Activated naive CD8-positive, alpha-beta T cell treated with anti-CD3 and anti-CD28 coated beads, Interleukin-2, amount 50 U/mL, for 16 hours (primary cell): Measurements from ENCODE around the gene NLE1.
A peak's percentile ranks its signal among the peaks of the same experiment; 100 is the strongest.
"Not testable (repeated sequence)": the region's sequence is repeated elsewhere in the genome, so short reads cannot be mapped to it uniquely, and the experiment has no call there.

Source experiments
- DNase-seq: peaks from one replicate; pipeline ENCODE4 v3.0.0-alpha.2; 2020; ENCODE audit warnings: low read depth, low spot score

The NLE1 gene

GRCh38 chr17:35141681-35142466, at the start of gene NLE1:
Gene NLE1, minus strand, starts transcription at chr17:35142303. Its CDS starts 28 bp downstream, at chr17:35142275.
- peak; percentile 77 for DNase-seq

DNA sequence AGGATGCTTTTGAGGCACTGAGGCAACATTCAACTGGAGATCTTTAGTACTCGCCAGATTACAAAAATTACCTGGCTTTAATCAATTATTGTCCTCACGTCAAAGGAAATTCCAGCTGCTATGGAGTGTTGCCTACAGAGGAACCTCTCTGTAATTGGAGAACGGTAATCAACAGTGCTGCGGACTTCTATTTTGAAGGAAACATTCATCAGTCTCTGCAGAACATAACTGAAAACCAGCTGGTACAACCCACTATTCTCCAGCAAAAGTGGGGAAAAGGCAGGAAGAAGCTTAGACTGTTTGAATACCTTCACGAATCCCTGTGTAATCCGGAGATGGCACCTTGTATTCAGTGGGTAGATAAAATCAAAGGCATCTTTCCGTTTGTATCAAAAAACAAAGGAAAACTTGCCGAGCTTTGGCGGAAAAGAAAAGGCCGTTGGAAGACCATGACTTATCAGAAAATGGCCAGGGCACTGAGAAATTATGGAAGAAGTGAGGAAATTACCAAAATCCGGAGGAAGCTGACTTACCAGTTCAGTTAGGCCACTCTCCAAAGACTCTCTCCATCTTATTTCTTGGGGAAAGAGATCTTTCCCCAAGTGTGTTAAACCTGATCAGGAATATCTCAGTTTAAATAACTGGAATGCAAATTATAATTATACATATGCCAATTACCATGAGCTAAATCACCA, 49.0 kb upstream of the NLE1 start:
- DNase-seq: no peak

- no peak for DNase-seq
These were observed 47.2 kb upstream of the NLE1 start for GRCh38 chr17:35189291-35189690.

- DNase-seq: no peak
These were observed 46.0 kb upstream of the NLE1 start for GRCh38 chr17:35188111-35188510.

- DNase-seq: no peak
These were observed 45.4 kb upstream of the NLE1 start for GRCh38 chr17:35187481-35187880.

DNA sequence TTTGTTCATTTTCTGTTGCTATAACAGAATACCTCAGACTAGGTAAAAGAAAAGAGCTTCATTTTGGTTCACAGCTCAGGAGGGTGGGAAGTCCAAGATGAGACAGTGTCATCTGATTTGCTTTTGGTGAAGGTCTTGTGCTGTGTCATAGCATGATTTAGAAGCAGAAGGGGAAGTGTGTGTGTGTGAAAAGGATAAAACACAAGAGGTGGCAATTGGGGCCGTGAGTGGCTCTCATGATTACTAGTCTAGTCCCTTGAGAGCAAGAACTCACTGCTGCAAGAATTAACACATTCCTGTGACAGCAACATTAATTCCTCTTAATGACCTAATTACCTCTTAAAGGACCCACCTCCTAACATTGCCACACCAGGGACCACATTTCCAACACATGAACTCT, 43.7 kb upstream of the NLE1 start:
- no peak for DNase-seq

DNA sequence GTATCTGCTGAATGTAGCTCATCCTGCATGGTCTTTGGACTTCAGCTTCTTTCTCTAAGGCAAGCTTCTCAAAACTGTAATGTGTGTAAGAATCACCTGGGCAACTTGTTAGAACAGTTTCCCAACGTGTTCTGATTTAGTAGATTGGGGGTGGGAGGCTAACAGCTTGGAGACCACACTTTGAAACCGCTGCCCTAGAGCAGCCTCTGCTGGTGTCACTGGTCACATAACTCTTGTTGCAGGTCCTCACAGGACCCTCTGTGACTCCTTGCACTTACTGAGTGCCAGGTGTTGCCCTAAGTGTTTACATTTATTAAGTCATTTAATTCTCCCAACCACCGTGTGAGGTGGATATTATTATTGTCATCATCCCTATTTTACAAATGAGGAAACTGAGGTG, 42.2 kb upstream of the NLE1 start:
- DNase-seq: no peak

GRCh38 chr17:35183332-35183731, 41.2 kb upstream of the NLE1 start:
- no peak for DNase-seq

GRCh38 chr17:35179379-35179778, 37.3 kb upstream of the NLE1 start:
- not testable (repeated sequence) for DNase-seq

GRCh38 chr17:35176897-35177296, 34.8 kb upstream of the NLE1 start:
- DNase-seq: no peak

DNA sequence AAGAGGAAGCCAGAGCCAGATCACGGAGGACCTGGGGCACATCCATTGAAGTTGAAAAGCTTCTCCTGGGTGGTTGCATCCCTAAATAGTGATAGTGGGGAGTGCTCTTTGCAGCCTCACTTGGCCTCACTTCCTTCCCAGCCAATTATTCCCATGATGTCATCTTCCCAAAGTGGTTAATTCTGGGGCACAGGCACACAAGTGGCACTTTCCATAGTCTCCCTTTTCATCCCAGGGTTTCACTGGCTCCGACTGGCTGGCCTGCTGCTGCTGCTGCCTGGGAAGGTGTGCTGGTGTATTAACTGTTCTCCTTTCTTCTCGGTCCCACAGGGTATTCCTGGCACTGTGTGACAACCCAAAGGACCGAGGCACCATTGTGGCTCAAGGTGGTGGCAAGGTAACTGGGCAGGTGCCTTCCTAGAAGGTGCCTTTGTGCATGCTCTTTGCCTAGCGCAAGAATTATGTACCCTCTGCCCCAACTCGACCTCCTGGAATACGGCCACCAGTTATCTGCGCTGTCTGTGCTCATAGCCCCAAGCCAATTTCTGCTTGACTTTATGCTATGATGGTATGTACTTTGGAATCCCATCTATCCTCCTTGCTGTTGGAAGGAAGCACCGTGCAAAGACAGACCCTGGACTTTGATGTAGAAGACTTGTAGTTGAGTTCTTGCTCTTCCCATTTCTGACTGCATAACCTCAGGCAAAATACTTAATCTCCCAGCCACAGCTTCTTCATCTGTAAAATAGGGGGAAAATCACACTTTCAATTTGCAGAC, 33.7 kb upstream of the NLE1 start:
- DNase-seq: no peak

- no peak for DNase-seq
These were observed 32.8 kb upstream of the NLE1 start for GRCh38 chr17:35174835-35175334.

DNA sequence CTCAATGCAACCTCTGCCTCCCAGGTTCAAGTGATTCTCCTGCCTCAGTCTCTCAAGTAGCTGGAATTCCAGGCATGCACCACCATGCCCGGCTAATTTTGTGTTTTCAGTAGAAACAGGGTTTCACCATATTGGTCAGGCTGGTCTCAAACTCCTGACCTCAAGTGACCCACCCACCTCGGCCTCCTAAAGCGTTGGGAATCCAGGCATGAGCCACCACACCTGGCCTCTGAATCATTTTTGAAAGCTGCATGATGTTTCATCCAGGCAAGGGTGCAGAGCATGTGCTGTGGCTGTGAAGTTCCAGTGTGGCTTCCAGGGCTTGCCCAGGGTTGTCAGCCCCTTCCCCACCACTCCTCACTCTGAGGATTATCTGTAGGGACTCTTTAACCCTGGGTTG, 30.2 kb upstream of the NLE1 start:
- not testable (repeated sequence) for DNase-seq

DNA sequence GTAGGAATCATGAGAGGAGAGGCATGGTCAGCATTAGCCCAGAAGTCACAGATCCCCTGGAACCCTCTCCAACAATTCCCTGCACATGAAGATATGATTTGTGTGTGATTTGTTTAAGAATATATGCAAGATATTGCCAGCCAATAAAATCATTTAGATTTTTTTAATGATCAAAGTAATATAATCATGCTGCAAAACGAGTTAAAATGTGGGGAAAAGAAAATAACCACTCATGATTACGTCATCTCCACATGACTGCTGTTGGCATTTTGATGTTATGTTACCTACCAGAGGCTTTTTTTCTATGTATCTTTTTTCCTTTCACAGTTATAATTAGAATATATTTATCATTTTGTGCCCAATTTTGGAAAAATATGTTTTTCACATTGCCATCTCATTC, 29.7 kb upstream of the NLE1 start:
- no peak for DNase-seq

GRCh38 chr17:35170968-35171771, 29.1 kb upstream of the NLE1 start:
- no peak for DNase-seq

- DNase-seq: no peak
These were observed 27.8 kb upstream of the NLE1 start for GRCh38 chr17:35169835-35170363.

- no peak for DNase-seq
These were observed 25.6 kb upstream of the NLE1 start for GRCh38 chr17:35167666-35168065.

DNA sequence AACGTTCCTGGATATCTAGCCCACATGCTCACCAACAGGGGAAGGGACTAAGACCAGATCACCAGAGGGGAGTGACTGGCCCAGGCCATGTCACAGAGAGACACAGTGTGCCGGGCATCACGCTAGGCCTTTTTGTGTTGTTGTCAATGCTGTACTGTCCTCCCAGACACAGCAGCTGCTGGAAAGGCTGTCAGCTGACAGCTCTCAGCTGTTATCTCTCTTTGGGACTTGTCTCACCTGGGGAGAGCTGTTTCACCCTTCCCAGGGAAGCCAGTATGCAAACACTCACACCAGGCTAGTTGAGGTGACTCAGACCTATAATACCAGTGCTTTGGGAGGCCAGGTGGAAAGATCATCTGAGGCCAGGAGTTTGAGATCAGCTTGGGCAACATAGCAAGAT, 24.9 kb upstream of the NLE1 start:
- no peak for DNase-seq

GRCh38 chr17:35166526-35166925, 24.4 kb upstream of the NLE1 start:
- no peak for DNase-seq

GRCh38 chr17:35164716-35165115, 22.6 kb upstream of the NLE1 start:
- no peak for DNase-seq

DNA sequence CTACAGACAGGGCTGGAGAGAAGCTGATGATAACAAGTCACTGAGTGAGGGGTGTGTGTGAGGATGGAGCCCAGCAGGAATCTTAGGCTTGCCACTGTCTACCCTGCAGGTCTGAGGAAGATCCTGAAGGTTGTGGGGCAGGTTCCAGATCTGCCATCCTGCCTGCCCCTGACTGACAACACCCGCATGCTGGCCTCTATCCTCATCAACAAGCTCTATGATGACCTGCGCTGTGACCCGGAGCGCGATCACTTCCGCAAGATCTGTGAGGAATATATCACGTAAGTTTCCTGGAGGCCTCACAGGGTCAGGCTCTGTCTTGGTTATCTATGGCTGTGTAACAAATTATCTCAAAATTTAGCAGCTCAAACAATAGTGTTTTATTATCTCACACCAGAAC, 21.8 kb upstream of the NLE1 start:
- no peak for DNase-seq
